B cell (primary cell): ENCODE results near the gene CDC42BPB. TPM values are rescaled to one million over a fixed set of nuclear protein-coding genes. Genes with fewer than 3 reads are reported as not detected.

ENCODE experiments used
- ATAC-seq: fragments of 200-7000 bp; cut with Tn5 transposase; one replicate; pipeline ENCODE4 v1.10.0; 2021; ENCODE audit warnings: low read depth, mild to moderate bottlenecking, moderate number of reproducible peaks, moderate library complexity
- CTCF ChIA-PET: fragments of 350-600 bp; sonication (Branson Sonifier 250); formaldehyde crosslinking; loops from one replicate; lab custom pipeline; 2021; ENCODE audit warnings: antibody characterized with exemption, inconsistent platforms; lab: Charles Lee
- POLR2A ChIA-PET: fragments of 350-600 bp; sonication (Branson Sonifier 250); formaldehyde crosslinking; loops from one replicate; lab custom pipeline; 2021; ENCODE audit warnings: antibody characterized with exemption; lab: Charles Lee
- DNase-seq: peaks from one replicate; pipeline ENCODE4 v3.0.0; 2013
- H2AFZ ChIP-seq: 2 replicates; pipeline ENCODE4 v1.6.1; 2012; ENCODE audit warnings: mild to moderate bottlenecking, low read depth, low read length; ENCODE audit not compliant: insufficient read depth, poor library complexity, severe bottlenecking
- H3K27ac ChIP-seq, 2 donors: 1 replicate in 1 of 2; 2 replicates in 1 of 2; pipeline ENCODE4 v1.5.1; 2012 to 2013; ENCODE audit warnings: low read length in 2 of 2, mild to moderate bottlenecking in 2 of 2, moderate library complexity in 1 of 2
- H3K27me3 ChIP-seq, 4 experiments: fragments of 200-600 bp in 1 of 4; sonication (generic) in 1 of 4; replicated peaks in 1 of 4; 1 replicate in 2 of 4; 2 replicates in 2 of 4; pipeline versions ENCODE4 v1.6.1 to v1.7.0; 2013 to 2016; ENCODE audit warnings: low read length in 3 of 4, mild to moderate bottlenecking in 2 of 4, mixed read lengths in 1 of 4, moderate library complexity in 1 of 4; ENCODE audit not compliant: insufficient read depth in 4 of 4, control insufficient read depth in 3 of 4; ENCODE audit errors: control extremely low read depth in 1 of 4
- H3K36me3 ChIP-seq, 2 experiments: replicated peaks in 1 of 2; 1 replicate in 1 of 2; 2 replicates in 1 of 2; pipeline versions ENCODE4 v1.6.1 to v1.7.1; 2013; ENCODE audit warnings: low read length in 1 of 2; ENCODE audit not compliant: insufficient read depth in 2 of 2, control insufficient read depth in 1 of 2; ENCODE audit errors: control extremely low read depth in 1 of 2, extremely low read depth in 1 of 2
- H3K4me1 ChIP-seq, 2 donors: fragments of 200-600 bp in 1 of 2; sonication (generic) in 1 of 2; 1 replicate in 1 of 2; 2 replicates in 1 of 2; pipeline versions ENCODE4 v1.5.1 to v1.6.1; 2013 to 2017; ENCODE audit warnings: low read length in 2 of 2; ENCODE audit not compliant: control insufficient read depth in 2 of 2, insufficient read depth in 2 of 2
- H3K4me2 ChIP-seq: replicated peaks from 2 replicates; pipeline ENCODE3; 2012; ENCODE audit warnings: mild to moderate bottlenecking, low read depth, low read length; ENCODE audit not compliant: poor library complexity, severe bottlenecking
- H3K4me3 ChIP-seq, 5 experiments: fragments of 200-600 bp in 1 of 5; sonication (generic) in 1 of 5; 1 replicate in 3 of 5; 2 replicates in 2 of 5; pipeline versions ENCODE4 v1.5.1 to v1.7.0; 2011 to 2016; ENCODE audit warnings: low read length in 4 of 5, mild to moderate bottlenecking in 4 of 5, low read depth in 2 of 5, control low read depth in 1 of 5, moderate library complexity in 1 of 5; ENCODE audit not compliant: insufficient read depth in 1 of 5; ENCODE audit errors: control extremely low read depth in 1 of 5, extremely low read depth in 1 of 5
- H3K79me2 ChIP-seq: fragments of 200-600 bp; sonication (generic); one replicate; pipeline ENCODE4 v1.6.0; 2016; ENCODE audit warnings: low read length; ENCODE audit not compliant: control insufficient read depth, insufficient read depth
- H3K9ac ChIP-seq: fragments of 200-600 bp; sonication (generic); 2 replicates; pipeline ENCODE4 v1.6.1; 2017; ENCODE audit warnings: mild to moderate bottlenecking, low read length, moderate library complexity
- H3K9me3 ChIP-seq, 3 donors: one replicate each; pipeline versions ENCODE4 v1.6.1 to v1.7.1; 2013; ENCODE audit warnings: low read length in 2 of 3; ENCODE audit not compliant: control insufficient read depth in 2 of 3, insufficient read depth in 1 of 3; ENCODE audit errors: control extremely low read depth in 1 of 3
- H4K20me1 ChIP-seq: 2 replicates; pipeline ENCODE4 v1.6.0; 2012; ENCODE audit warnings: mild to moderate bottlenecking, low read length; ENCODE audit not compliant: insufficient read depth, control insufficient read depth, poor library complexity, severe bottlenecking
- H3K27ac Mint-ChIP-seq: one replicate; pipeline ENCODE4 v1.8.0; 2021; ENCODE audit warnings: mixed read lengths
- H3K27me3 Mint-ChIP-seq: one replicate; pipeline ENCODE4 v1.8.0; 2021; ENCODE audit warnings: mixed read lengths
- H3K4me1 Mint-ChIP-seq: one replicate; pipeline ENCODE4 v1.8.0; 2021; ENCODE audit warnings: mixed read lengths
- H3K4me3 Mint-ChIP-seq: one replicate; pipeline ENCODE4 v1.8.0; 2021; ENCODE audit warnings: mixed read lengths
- H3K9me3 Mint-ChIP-seq: one replicate; pipeline ENCODE4 v1.8.0; 2022; ENCODE audit warnings: mixed read lengths; ENCODE audit not compliant: insufficient read depth
- EZH2 ChIP-seq: IDR thresholded peaks from 2 replicates; pipeline ENCODE4 v1.6.1; 2012; ENCODE audit warnings: borderline replicate concordance, low read depth, mild to moderate bottlenecking, moderate library complexity, low read length; ENCODE audit not compliant: insufficient read depth, poor library complexity, severe bottlenecking
- WGBS: methylation state at CpG from one replicate; pipeline ENCODE4 v1.1.5; 2013; ENCODE audit warnings: missing lambda C conversion rate; ENCODE audit not compliant: insufficient coverage; 5-methylcytosine and 5-hydroxymethylcytosine counted together
- intact Hi-C: fragments of 100-400 bp; cut with micrococcal nuclease; formaldehyde crosslinking; loops from one replicate; pipeline ENCODE4 v1.10.0; 2022
- polyA plus RNA-seq: library from polyadenylated mRNA; depleted of rRNA; stranded (reverse); fragments of >200 nt; gene quantifications from 2 replicates; pipeline ENCODE4 v1.2.3, GENCODE V29; 2012
- total RNA-seq, 2 donors: library from RNA; stranded (reverse); fragments of 120-200 nt in 1 of 2; gene quantifications; 1 replicate in 1 of 2; 2 replicates in 1 of 2; pipeline versions ENCODE4 v1.2.3 to v1.2.4, GENCODE V29; 2013 to 2022
- TF ChIP-seq, protein P1 (sequence below): fragments of 200-600 bp; IDR thresholded peaks from one replicate; pipeline ENCODE4 v1.8.0; 2022; ENCODE audit warnings: antibody characterized with exemption, mild to moderate bottlenecking

Gene CDC42BPB
- total and polyA plus RNA-seq, 2 donors (not counting 1 experiment from before 2014, with no cell fraction given), result 23.9 to 52.5 TPM

DNA sequence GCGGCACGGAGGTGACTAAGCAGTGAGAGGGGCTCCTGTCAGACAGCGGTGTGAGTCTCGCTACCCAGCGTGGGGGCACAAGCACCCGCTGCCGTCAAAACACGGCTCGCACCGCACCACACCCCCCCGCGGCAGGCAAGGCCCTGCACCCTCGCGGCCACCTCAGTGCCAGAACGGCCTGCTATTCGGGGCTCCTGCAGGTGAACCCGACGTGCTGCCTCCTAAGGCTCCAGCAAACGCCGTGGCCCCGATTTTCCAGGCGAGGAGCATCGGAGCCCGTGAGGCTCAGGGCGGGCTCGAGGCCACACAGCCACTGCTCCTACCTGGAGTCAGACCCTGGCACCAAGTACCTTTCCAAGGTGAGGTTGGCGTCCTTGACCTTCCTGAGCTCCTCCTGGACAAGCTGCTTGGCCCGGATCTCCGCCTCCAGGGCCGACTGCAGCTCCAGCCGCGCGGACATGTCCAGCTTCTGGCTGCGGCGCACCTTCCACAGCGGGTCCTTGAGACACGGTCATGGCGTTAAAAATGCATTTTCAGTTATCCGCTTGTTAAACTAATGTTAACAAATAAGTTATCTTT lies 93.1 kb downstream of the CDC42BPB start:
- Histone ChIP-seq H3K9me3 (no peaks in the 10 kb centered on the region), H3K79me2 (no peaks in the 10 kb centered on the region), H3K36me3 (peaks cover 0 to 44% of the 10 kb centered on the region in 2 experiments), H3K9ac (no peak overlapping the region), H3K27me3 (no peaks in the 10 kb centered on the region), H3K4me1 (no peaks in the 10 kb centered on the region), H3K4me2 (no peak overlapping the region), H3K27ac (no peak overlapping the region), H3K4me3 (no peak overlapping the region), H2AFZ (no peak overlapping the region), H4K20me1 (no peaks in the 10 kb centered on the region)
- TF ChIP-seq, protein P1, sequence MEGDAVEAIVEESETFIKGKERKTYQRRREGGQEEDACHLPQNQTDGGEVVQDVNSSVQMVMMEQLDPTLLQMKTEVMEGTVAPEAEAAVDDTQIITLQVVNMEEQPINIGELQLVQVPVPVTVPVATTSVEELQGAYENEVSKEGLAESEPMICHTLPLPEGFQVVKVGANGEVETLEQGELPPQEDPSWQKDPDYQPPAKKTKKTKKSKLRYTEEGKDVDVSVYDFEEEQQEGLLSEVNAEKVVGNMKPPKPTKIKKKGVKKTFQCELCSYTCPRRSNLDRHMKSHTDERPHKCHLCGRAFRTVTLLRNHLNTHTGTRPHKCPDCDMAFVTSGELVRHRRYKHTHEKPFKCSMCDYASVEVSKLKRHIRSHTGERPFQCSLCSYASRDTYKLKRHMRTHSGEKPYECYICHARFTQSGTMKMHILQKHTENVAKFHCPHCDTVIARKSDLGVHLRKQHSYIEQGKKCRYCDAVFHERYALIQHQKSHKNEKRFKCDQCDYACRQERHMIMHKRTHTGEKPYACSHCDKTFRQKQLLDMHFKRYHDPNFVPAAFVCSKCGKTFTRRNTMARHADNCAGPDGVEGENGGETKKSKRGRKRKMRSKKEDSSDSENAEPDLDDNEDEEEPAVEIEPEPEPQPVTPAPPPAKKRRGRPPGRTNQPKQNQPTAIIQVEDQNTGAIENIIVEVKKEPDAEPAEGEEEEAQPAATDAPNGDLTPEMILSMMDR, result no peak
- TF ChIP-seq EZH2, result no peak
- DNase-seq (no peak), ATAC-seq (no peak)
- no peak overlapping the region for H3K27ac Mint-ChIP-seq
- H3K27me3 Mint-ChIP-seq, result no peaks in the 10 kb centered on the region
- ChIA-PET CTCF (no interaction called here), POLR2A (no interaction called here)
- H3K4me3 Mint-ChIP-seq, result no peak overlapping the region
- no peaks in the 10 kb centered on the region for H3K4me1 Mint-ChIP-seq
- intact Hi-C loops, result no loop called here
- 97% methylated on average over 33 of the region's 39 CpGs for WGBS
- no peaks in the 10 kb centered on the region for H3K9me3 Mint-ChIP-seq

DNA sequence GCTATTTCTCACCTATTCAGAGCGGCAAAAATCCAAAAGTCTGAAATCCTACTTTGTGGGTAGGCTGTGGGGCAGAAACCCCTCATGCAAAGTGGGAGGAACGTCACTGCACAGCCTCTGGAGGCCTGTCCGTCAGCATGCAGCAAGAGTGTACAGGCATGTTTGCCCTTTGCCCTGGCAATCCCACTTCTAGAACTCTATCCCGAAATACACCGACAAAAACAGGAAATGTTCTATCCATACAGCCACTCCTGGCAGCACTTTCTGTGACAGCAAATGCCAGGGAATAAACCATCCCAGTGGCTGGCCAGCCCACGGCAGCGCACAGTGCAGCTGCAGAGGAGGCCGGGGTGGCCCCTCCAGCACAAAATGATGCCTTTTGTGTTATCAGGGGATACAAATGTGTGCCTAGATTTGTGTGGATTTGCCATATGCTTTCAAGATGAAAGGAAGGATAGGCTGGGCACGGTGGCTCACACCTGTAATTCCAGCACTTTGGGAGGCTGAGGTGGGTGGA lies 95.2 kb downstream of the CDC42BPB start:
- DNase-seq, result no peak
- H3K9ac ChIP-seq, result no peak overlapping the region
- WGBS, result 96% methylated on average over 8 of the region's 9 CpGs
- Mint-ChIP-seq H3K9me3 (no peaks in the 10 kb centered on the region), H3K27ac (no peak overlapping the region), H3K27me3 (no peaks in the 10 kb centered on the region), H3K4me1 (no peaks in the 10 kb centered on the region), H3K4me3 (no peak overlapping the region)
- no peaks in the 10 kb centered on the region for H3K79me2 ChIP-seq
- ChIA-PET POLR2A (no interaction called here), CTCF (interaction anchor here (0.8 kb wide), 1 partner anchor 12 kb away, joined by 3 read pairs; no protein-coding TSS in a partner anchor)
- H3K4me3 ChIP-seq, result no peak overlapping the region
- no peaks in the 10 kb centered on the region for H3K27me3 ChIP-seq
- TF ChIP-seq EZH2, result no peak
- TF ChIP-seq, protein P1, result no peak
- no peaks in the 10 kb centered on the region for H4K20me1 ChIP-seq
- no peaks in the 10 kb centered on the region for H3K9me3 ChIP-seq
- H3K27ac ChIP-seq, result no peak overlapping the region
- no peak overlapping the region for H2AFZ ChIP-seq
- intact Hi-C loops, result no loop called here
- H3K4me2 ChIP-seq, result no peak overlapping the region
- no peaks in the 10 kb centered on the region for H3K4me1 ChIP-seq
- H3K36me3 ChIP-seq, result peaks cover 0 to 44% of the 10 kb centered on the region in 2 experiments
- no peak for ATAC-seq
